ENCODE measurements around the gene ANGPT4. TPM values are rescaled to one million over a fixed set of nuclear protein-coding genes. Genes with fewer than 3 reads are reported as not detected.
"Not testable (repeated sequence)": the region's sequence is repeated elsewhere in the genome, so short reads cannot be mapped to it uniquely, and the experiment has no call there.

ANGPT4 gene
- polyA plus RNA-seq, 1 experiment, result not detected

DNA sequence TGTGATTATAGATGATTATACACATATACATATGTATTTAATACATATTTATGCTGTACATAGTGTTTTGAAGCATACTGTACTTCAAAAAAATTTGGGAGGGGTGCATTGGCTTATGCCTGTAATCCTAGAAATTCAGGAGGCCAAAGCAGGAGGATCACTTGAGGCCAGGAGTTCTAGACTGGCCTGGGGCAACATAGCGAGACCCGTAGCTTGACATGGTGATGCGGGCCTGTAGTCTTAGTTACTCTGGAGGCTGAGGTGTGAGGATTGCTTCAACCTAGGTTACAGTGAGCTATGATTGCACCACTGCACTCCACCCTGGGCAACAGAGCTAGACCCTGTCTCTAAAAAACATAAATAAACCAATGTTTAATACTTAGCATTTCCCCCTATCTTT is 84.2 kb downstream of the ANGPT4 start:
- TF ChIP-seq, protein P1, sequence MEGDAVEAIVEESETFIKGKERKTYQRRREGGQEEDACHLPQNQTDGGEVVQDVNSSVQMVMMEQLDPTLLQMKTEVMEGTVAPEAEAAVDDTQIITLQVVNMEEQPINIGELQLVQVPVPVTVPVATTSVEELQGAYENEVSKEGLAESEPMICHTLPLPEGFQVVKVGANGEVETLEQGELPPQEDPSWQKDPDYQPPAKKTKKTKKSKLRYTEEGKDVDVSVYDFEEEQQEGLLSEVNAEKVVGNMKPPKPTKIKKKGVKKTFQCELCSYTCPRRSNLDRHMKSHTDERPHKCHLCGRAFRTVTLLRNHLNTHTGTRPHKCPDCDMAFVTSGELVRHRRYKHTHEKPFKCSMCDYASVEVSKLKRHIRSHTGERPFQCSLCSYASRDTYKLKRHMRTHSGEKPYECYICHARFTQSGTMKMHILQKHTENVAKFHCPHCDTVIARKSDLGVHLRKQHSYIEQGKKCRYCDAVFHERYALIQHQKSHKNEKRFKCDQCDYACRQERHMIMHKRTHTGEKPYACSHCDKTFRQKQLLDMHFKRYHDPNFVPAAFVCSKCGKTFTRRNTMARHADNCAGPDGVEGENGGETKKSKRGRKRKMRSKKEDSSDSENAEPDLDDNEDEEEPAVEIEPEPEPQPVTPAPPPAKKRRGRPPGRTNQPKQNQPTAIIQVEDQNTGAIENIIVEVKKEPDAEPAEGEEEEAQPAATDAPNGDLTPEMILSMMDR (IDR thresholded peaks at IDR 0.05; ENCODE audit: low read depth, low read length), result no peak
- no peak for DNase-seq (ENCODE audit: low read depth, low spot score)
- POLR2A ChIA-PET, result no interaction called here
- CTCF ChIA-PET, result interaction anchor here (1.9 to 3.7 kb wide), 2 partner anchors 14 to 17 kb away, joined by 9 to 24 read pairs; no protein-coding TSS in a partner anchor
- Histone ChIP-seq H3K27ac (ENCODE audit: low read depth, low read length) (no peak overlapping the region), H3K9me3 (ENCODE audit: control insufficient read depth, insufficient read depth, low read length) (no peaks in the 10 kb centered on the region; the same call in 1 of the 2 replicates), H3K27me3 (ENCODE audit: control insufficient read depth, insufficient read depth, low read length) (no peaks in the 10 kb centered on the region), H3K4me3 (ENCODE audit: low read depth, low read length) (no peak overlapping the region)

DNA sequence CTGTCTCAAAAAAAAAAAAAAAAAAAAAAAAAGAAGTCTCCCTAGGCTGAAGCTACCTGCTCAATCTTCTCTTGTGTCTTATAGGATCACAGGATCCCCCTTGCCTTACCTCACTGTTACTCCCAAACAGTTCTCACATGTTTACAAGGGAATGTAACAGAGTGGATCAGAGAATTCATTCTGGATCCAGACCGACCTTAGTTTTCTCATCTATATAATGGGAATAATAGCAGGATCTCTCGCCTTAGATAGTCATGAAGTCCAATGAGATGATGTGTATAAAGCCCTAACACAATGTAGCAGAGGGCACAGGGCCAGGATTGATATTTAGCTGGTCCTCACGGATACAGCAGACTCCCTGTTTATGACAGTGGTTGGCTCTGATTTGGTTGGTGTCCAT is 84.9 kb downstream of the ANGPT4 start:
- Histone ChIP-seq H3K4me3 (ENCODE audit: low read depth, low read length) (no peak overlapping the region), H3K9me3 (ENCODE audit: control insufficient read depth, insufficient read depth, low read length) (no peaks in the 10 kb centered on the region; the same call in 1 of the 2 replicates), H3K27ac (ENCODE audit: low read depth, low read length) (no peak overlapping the region), H3K27me3 (ENCODE audit: control insufficient read depth, insufficient read depth, low read length) (no peaks in the 10 kb centered on the region)
- ChIA-PET POLR2A (no interaction called here), CTCF (interaction anchor here (1.9 to 3.7 kb wide), 2 partner anchors 13 to 16 kb away, joined by 9 to 24 read pairs; no protein-coding TSS in a partner anchor)
- DNase-seq (ENCODE audit: low read depth, low spot score), result no peak
- TF ChIP-seq, protein P1 (IDR thresholded peaks at IDR 0.05; ENCODE audit: low read depth, low read length), result no peak

DNA sequence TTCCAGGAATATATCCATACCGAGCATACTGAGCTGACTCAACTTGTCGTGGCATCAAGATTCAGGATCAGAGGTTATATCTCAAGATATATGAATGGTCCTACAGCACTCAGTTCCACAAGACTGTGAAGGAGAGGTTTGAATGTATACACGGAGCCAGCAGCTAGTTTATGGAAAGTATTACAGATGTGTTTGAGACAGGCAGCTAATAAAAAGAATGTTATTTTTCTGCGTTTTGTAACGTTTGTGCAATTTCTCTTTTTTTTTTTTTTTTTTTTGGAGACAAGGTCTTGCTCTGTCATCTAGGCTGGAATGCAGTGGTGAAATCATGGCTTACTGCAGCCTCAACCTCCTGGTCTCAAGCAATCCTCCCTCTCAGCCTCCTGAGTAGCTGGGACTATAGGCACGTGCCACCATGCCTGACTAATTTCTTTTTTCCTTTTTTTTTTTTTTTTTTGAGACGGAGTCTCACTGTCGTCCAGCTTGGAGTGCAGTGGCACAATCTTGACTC is 86.1 kb downstream of the ANGPT4 start:
- H3K27me3 ChIP-seq (ENCODE audit: control insufficient read depth, insufficient read depth, low read length), result no peaks in the 10 kb centered on the region
- POLR2A ChIA-PET, result interaction anchor here (0.6 to 0.8 kb wide), 6 partner anchors 12 to 1017 kb away, joined by 3 to 13 read pairs (median 6); no protein-coding TSS in a partner anchor
- H3K9me3 ChIP-seq (ENCODE audit: control insufficient read depth, insufficient read depth, low read length), result no peaks in the 10 kb centered on the region; the same call in 1 of the 2 replicates
- H3K27ac ChIP-seq (ENCODE audit: low read depth, low read length), result no peak overlapping the region
- CTCF ChIA-PET, result interaction anchor here (0.9 to 1.2 kb wide), 4 partner anchors 12 to 279 kb away, joined by 3 to 5 read pairs (median 4); no protein-coding TSS in a partner anchor
- H3K4me3 ChIP-seq (ENCODE audit: low read depth, low read length), result no peak overlapping the region
- no peak for DNase-seq (ENCODE audit: low read depth, low spot score)
- TF ChIP-seq, protein P1 (IDR thresholded peaks at IDR 0.05; ENCODE audit: low read depth, low read length), result no peak

DNA sequence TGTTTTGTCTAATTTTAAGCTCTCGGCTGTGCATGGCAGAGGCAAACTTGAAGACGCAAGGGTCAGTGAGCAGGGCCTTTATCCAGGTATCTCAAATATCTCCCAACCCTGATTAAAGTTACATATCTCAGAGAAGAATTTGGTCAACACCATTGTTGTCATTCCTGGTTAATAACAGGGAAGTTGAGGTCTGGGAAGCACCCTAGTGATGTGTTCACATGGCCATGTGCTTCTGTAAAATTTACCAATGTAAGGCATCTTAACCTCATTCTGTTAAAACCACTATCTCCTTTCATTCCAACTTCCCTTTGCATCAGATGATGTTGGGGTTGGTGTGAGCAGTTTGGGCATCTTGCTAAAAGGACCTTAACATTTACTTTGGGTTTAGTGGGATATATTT is 86.6 kb downstream of the ANGPT4 start:
- Histone ChIP-seq H3K9me3 (ENCODE audit: control insufficient read depth, insufficient read depth, low read length) (no peaks in the 10 kb centered on the region; the same call in 1 of the 2 replicates), H3K27ac (ENCODE audit: low read depth, low read length) (no peak overlapping the region), H3K27me3 (ENCODE audit: control insufficient read depth, insufficient read depth, low read length) (no peaks in the 10 kb centered on the region), H3K4me3 (ENCODE audit: low read depth, low read length) (no peak overlapping the region)
- TF ChIP-seq, protein P1 (IDR thresholded peaks at IDR 0.05; ENCODE audit: low read depth, low read length), result no peak
- POLR2A ChIA-PET, result interaction anchor here (0.6 to 0.8 kb wide), 5 partner anchors 13 to 1017 kb away, joined by 3 to 7 read pairs (median 6); no protein-coding TSS in a partner anchor
- CTCF ChIA-PET, result interaction anchor here (0.9 to 1.5 kb wide), 5 partner anchors 12 to 279 kb away, joined by 3 to 5 read pairs (median 4); no protein-coding TSS in a partner anchor
- DNase-seq (ENCODE audit: low read depth, low spot score), result no peak

DNA sequence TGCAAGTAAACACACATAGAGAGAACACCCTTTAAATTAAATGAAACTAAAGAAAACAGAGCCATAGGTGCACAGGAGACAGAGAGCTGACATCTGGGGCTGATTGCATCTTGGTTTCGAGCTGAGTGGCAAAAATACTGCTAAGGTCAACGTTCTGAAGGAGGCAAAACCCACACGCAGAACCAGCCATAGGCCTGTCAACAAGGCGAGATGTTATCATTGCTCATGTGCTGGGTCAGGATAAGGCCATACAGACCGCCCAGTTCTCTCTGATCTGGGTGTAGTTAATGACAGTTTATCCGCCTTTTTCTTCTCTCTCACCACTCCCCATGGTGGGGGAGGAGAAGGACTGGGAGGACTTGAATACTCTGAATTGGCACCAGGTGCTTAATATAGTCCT is 87.1 kb downstream of the ANGPT4 start:
- ChIA-PET CTCF (interaction anchor here (1.5 kb wide), 1 partner anchor 12 kb away, joined by 4 read pairs; no protein-coding TSS in a partner anchor), POLR2A (no interaction called here)
- TF ChIP-seq, protein P1 (IDR thresholded peaks at IDR 0.05; ENCODE audit: low read depth, low read length), result no peak

DNA sequence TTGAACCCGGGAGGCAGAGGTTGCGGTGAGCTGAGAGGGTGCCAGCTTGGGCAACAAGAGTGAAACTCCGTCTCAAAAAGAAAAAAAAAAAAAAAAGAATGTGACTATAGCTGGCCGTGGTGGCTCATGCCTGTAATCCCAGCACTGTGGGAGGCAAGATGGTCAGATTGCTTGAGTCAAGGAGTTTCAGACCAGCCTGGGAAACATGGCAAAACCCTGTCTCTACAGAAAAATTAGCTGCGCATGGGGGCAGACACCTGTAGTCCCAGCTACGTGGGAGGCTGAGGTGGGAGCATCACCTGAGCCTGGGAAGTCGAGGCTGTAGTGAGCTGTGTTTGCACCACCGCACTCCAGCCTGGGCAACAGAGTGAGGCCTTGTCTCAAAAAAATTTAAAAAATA is 88.2 kb downstream of the ANGPT4 start:
- H3K9me3 ChIP-seq (ENCODE audit: control insufficient read depth, insufficient read depth, low read length); POLR2A ChIA-PET; H3K27me3 ChIP-seq (ENCODE audit: control insufficient read depth, insufficient read depth, low read length); H3K4me3 ChIP-seq (ENCODE audit: low read depth, low read length); H3K27ac ChIP-seq (ENCODE audit: low read depth, low read length); DNase-seq (ENCODE audit: low read depth, low spot score): not testable (repeated sequence)
- CTCF ChIA-PET, result interaction anchor here (0.6 to 2.3 kb wide), 5 partner anchors 9 to 128 kb away, joined by 3 to 8 read pairs (median 5); no protein-coding TSS in a partner anchor

More for the DNA sequence above, 87.1 kb downstream of the ANGPT4 start:
- DNase-seq (ENCODE audit: low read depth, low spot score), result no peak
- H3K27me3 ChIP-seq (ENCODE audit: control insufficient read depth, insufficient read depth, low read length), result no peaks in the 10 kb centered on the region
- H3K9me3 ChIP-seq (ENCODE audit: control insufficient read depth, insufficient read depth, low read length), result no peaks in the 10 kb centered on the region; the same call in 1 of the 2 replicates
- H3K27ac ChIP-seq (ENCODE audit: low read depth, low read length), result no peak overlapping the region
- H3K4me3 ChIP-seq (ENCODE audit: low read depth, low read length), result no peak overlapping the region
